ENCODE data around the gene ADM2.
"Not testable (repeated sequence)": the region's sequence is repeated elsewhere in the genome, so short reads cannot be mapped to it uniquely, and the experiment has no call there.

Gene ADM2

GRCh38 chr22:50507991-50508884, 26.9 kb downstream of the ADM2 start, which contains the start of gene NCAPH2:
TSS of gene NCAPH2 (plus strand) at chr22:50508224. CDS start at chr22:50508338, 114 bp downstream.
- DNase-seq, result peak; percentile 97 to 100

GRCh38 chr22:50508897-50509296, 27.6 kb downstream of the ADM2 start:
- no peak for DNase-seq

- DNase-seq, result no peak
These were observed 31.8 kb downstream of the ADM2 start for GRCh38 chr22:50513175-50513574.

GRCh38 chr22:50516068-50516467, 34.7 kb downstream of the ADM2 start:
- no peak for DNase-seq

- no peak for DNase-seq
These were observed 35.5 kb downstream of the ADM2 start for GRCh38 chr22:50516891-50517290.

- no peak for DNase-seq
These were observed 36.3 kb downstream of the ADM2 start for GRCh38 chr22:50517495-50518260.

GRCh38 chr22:50518606-50519005, 37.3 kb downstream of the ADM2 start:
- no peak for DNase-seq

GRCh38 chr22:50519151-50519550, 37.8 kb downstream of the ADM2 start:
- DNase-seq, result no peak

- DNase-seq, result not testable (repeated sequence)
These were observed 38.8 kb downstream of the ADM2 start for GRCh38 chr22:50520184-50520583.

- DNase-seq, result no peak
These were observed 39.6 kb downstream of the ADM2 start for GRCh38 chr22:50520826-50521453.

- no peak for DNase-seq
These were observed 40.4 kb downstream of the ADM2 start for GRCh38 chr22:50521710-50522109.

GRCh38 chr22:50522208-50522805, 41.0 kb downstream of the ADM2 start:
- DNase-seq, result no peak

GRCh38 chr22:50522806-50523438, 41.6 kb downstream of the ADM2 start:
- no peak for DNase-seq

- DNase-seq, result no peak
These were observed 42.1 kb downstream of the ADM2 start for GRCh38 chr22:50523458-50523805.

- DNase-seq, result no peak
These were observed 42.7 kb downstream of the ADM2 start for GRCh38 chr22:50523806-50524675.

GRCh38 chr22:50524676-50525103, 43.3 kb downstream of the ADM2 start:
- DNase-seq, result no peak

- DNase-seq, result peak; percentile 88 to 89
These were observed 43.9 kb downstream of the ADM2 start, which contains the start of gene SCO2 for GRCh38 chr22:50525104-50525857. TSS of gene SCO2 (minus strand) at chr22:50525598. CDS start at chr22:50524411, 1,187 bp downstream.

- DNase-seq, result no peak
These were observed 44.4 kb downstream of the ADM2 start for GRCh38 chr22:50525858-50526107.

GRCh38 chr22:50526108-50526833, 44.9 kb downstream of the ADM2 start:
- DNase-seq, result peak; percentile 59 to 77

Data from hippocampal formation (tissue), 2 donors.